Endothelial cell of umbilical vein (primary cell): ENCODE results near the gene DNAJC22. TPM values are rescaled to one million over a fixed set of nuclear protein-coding genes. Genes with fewer than 3 reads are reported as not detected.
A peak's percentile ranks its signal among the peaks of the same experiment; 100 is the strongest.

Source experiments
- BruUV-seq: library from RNA; stranded (reverse); fragments of 400-500 nt; replicated peaks from 2 replicates; lab custom pipeline; 2021; lab: Mats Ljungman, UMichigan
- CTCF ChIA-PET: fragments of 300-600, 350-600 bp; sonication (Branson Sonifier 250); formaldehyde crosslinking; loops from one replicate; lab custom pipeline; 2021; ENCODE audit warnings: antibody characterized with exemption, inconsistent platforms; lab: Charles Lee
- POLR2A ChIA-PET: fragments of 300-600, 350-600 bp; sonication (Branson Sonifier 250); formaldehyde crosslinking; loops from one replicate; lab custom pipeline; 2021; ENCODE audit warnings: antibody characterized with exemption, inconsistent platforms; lab: Charles Lee
- DNase-seq: peaks from one replicate; pipeline ENCODE4 v3.0.0-alpha.2; 2011; ENCODE audit warnings: low read depth, low spot score
- FAIRE-seq: peaks from 2 replicates; lab custom pipeline; 2011; peaks lifted over from hg19 to GRCh38; lab: Jason Lieb, UNC
- H2AFZ ChIP-seq: 2 replicates; pipeline ENCODE4 v1.6.0; 2012; ENCODE audit warnings: low read depth, low read length, control low read depth, inconsistent platforms
- H3K27ac ChIP-seq: 2 replicates; pipeline ENCODE4 v1.5.1; 2011; ENCODE audit warnings: low read depth, mild to moderate bottlenecking, control low read depth, low read length, moderate library complexity; ENCODE audit not compliant: insufficient read depth
- H3K27me3 ChIP-seq, 2 experiments: 2 replicates each; pipeline versions ENCODE4 v1.6.0 to v1.6.1; 2011; ENCODE audit warnings: low read length in 2 of 2, mixed read lengths in 1 of 2; ENCODE audit not compliant: control insufficient read depth in 2 of 2, insufficient read depth in 2 of 2
- H3K36me3 ChIP-seq, 2 experiments: 2 replicates in 1 of 2; 3 replicates in 1 of 2; pipeline ENCODE4 v1.5.1; 2011; ENCODE audit warnings: low read length in 2 of 2, mild to moderate bottlenecking in 1 of 2, moderate library complexity in 1 of 2; ENCODE audit not compliant: control insufficient read depth in 2 of 2, insufficient read depth in 2 of 2; ENCODE audit errors: extremely low read depth in 1 of 2
- H3K4me1 ChIP-seq: 3 replicates; pipeline ENCODE4 v1.5.1; 2011; ENCODE audit warnings: mild to moderate bottlenecking, low read length; ENCODE audit not compliant: control insufficient read depth, insufficient read depth; ENCODE audit errors: extremely low read depth
- H3K4me2 ChIP-seq: 2 replicates; pipeline ENCODE4 v1.6.1; 2011; ENCODE audit warnings: low read length, control low read depth, mixed read lengths; ENCODE audit not compliant: insufficient read depth
- H3K4me3 ChIP-seq, 3 experiments: fragments of 200-600 bp in 1 of 3; sonication (generic), shearing (Covaris generic) in 1 of 3; replicated peaks in 1 of 3; 2 replicates each; pipeline ENCODE4 v1.5.1; 2011 to 2016; ENCODE audit warnings: control low read depth in 3 of 3, low read length in 3 of 3, mild to moderate bottlenecking in 2 of 3, inconsistent platforms in 1 of 3, low read depth in 1 of 3, moderate library complexity in 1 of 3; ENCODE audit not compliant: insufficient read depth in 1 of 3
- H3K79me2 ChIP-seq: 2 replicates; pipeline ENCODE4 v1.6.0; 2012; ENCODE audit warnings: low read length, inconsistent platforms; ENCODE audit not compliant: control insufficient read depth, insufficient read depth
- H3K9ac ChIP-seq: replicated peaks from 2 replicates; pipeline ENCODE3; 2011; ENCODE audit warnings: low read length, control low read depth; ENCODE audit not compliant: insufficient read depth; ENCODE audit errors: extremely low read depth
- H3K9me1 ChIP-seq: replicated peaks from 3 replicates; pipeline ENCODE4 v1.6.0; 2011; ENCODE audit warnings: mild to moderate bottlenecking, low read length; ENCODE audit not compliant: control insufficient read depth, insufficient read depth; ENCODE audit errors: extremely low read depth
- H3K9me3 ChIP-seq: replicated peaks from 2 replicates; pipeline ENCODE4 v1.5.1; 2012; ENCODE audit warnings: low read length, inconsistent platforms; ENCODE audit not compliant: control insufficient read depth, insufficient read depth
- H4K20me1 ChIP-seq: replicated peaks from 2 replicates; pipeline ENCODE3; 2011; ENCODE audit warnings: mild to moderate bottlenecking, low read length; ENCODE audit not compliant: control insufficient read depth, insufficient read depth; ENCODE audit errors: extremely low read depth
- EZH2 ChIP-seq: IDR thresholded peaks from 2 replicates; pipeline ENCODE4 v1.6.1; 2012; ENCODE audit warnings: borderline replicate concordance, low read depth, mild to moderate bottlenecking, moderate library complexity, low read length, inconsistent platforms; ENCODE audit not compliant: severe bottlenecking
- FOS ChIP-seq: IDR thresholded peaks from 2 replicates; pipeline ENCODE4 v1.6.1; 2011; ENCODE audit warnings: mild to moderate bottlenecking, low read length, moderate library complexity, borderline replicate concordance; ENCODE audit not compliant: insufficient read depth
- GATA2 ChIP-seq: IDR thresholded peaks from 2 replicates; pipeline ENCODE4 v1.7.0; 2011; ENCODE audit warnings: low read depth, mild to moderate bottlenecking, moderate library complexity, mixed read lengths, low read length; ENCODE audit not compliant: insufficient read length, insufficient read depth
- JUN ChIP-seq: IDR thresholded peaks from 2 replicates; pipeline ENCODE4 v1.6.1; 2011; ENCODE audit warnings: borderline replicate concordance, low read depth; ENCODE audit not compliant: insufficient read length, insufficient read depth
- MYC ChIP-seq: IDR thresholded peaks from one replicate; pipeline ENCODE4 v1.6.1; 2011; ENCODE audit warnings: mild to moderate bottlenecking, low read depth, low read length
- POLR2A ChIP-seq: IDR thresholded peaks from 2 replicates; pipeline ENCODE4 v1.6.1; 2012; ENCODE audit warnings: low read depth, mild to moderate bottlenecking, control low read depth, low read length
- POLR2AphosphoS5 ChIP-seq: IDR thresholded peaks from 2 replicates; pipeline ENCODE4 v1.6.1; 2012; ENCODE audit warnings: low read depth, mild to moderate bottlenecking, control low read depth, low read length, moderate library complexity; ENCODE audit not compliant: insufficient read depth
- dilution Hi-C: fragments of 300-500 bp; cut with MboI; formaldehyde crosslinking; loops from one replicate; pipeline ENCODE4 v1.15.0; 2019; ENCODE audit warnings: low sequenced_read_pairs; ENCODE audit not compliant: extremely low pct_ligation_motif_present
- intact Hi-C: fragments of 100-400 bp; cut with micrococcal nuclease; formaldehyde crosslinking; loops from one replicate; pipeline ENCODE4 v1.10.0; 2022
- polyA plus RNA-seq, 4 experiments: library from polyadenylated mRNA; depleted of rRNA in 3 of 4; stranded (reverse) in 3 of 4; unstranded in 1 of 4; fragments of >200 nt; gene quantifications; 2 replicates each; pipeline versions ENCODE4 v1.2.1 to v1.2.3, GENCODE V29; 2011 to 2012; ENCODE audit warnings: missing spikeins in 1 of 4
- total RNA-seq: library from RNA; stranded (reverse); gene quantifications from 2 replicates; pipeline ENCODE4 v1.2.3, GENCODE V29; 2021
- TF ChIP-seq, protein P1 (sequence below): IDR thresholded peaks from 2 replicates; pipeline ENCODE4 v1.6.1; 2011; ENCODE audit not compliant: insufficient read depth, insufficient read length
- TF ChIP-seq, protein P2 (sequence below), 2 donors: IDR thresholded peaks; 1 replicate in 1 of 2; 2 replicates in 1 of 2; pipeline ENCODE4 v1.5.1; 2011; ENCODE audit warnings: low read length in 2 of 2, mild to moderate bottlenecking in 2 of 2, moderate library complexity in 2 of 2, control low read depth in 1 of 2, inconsistent platforms in 1 of 2, low read depth in 1 of 2; ENCODE audit not compliant: insufficient read depth in 1 of 2; ENCODE audit errors: extremely low read depth in 1 of 2

The DNAJC22 gene
- total and polyA plus RNA-seq, 2 donors (not counting 3 experiments of a cell fraction or from before 2014, with no cell fraction given) = 1.3 to 1.4 TPM

DNA sequence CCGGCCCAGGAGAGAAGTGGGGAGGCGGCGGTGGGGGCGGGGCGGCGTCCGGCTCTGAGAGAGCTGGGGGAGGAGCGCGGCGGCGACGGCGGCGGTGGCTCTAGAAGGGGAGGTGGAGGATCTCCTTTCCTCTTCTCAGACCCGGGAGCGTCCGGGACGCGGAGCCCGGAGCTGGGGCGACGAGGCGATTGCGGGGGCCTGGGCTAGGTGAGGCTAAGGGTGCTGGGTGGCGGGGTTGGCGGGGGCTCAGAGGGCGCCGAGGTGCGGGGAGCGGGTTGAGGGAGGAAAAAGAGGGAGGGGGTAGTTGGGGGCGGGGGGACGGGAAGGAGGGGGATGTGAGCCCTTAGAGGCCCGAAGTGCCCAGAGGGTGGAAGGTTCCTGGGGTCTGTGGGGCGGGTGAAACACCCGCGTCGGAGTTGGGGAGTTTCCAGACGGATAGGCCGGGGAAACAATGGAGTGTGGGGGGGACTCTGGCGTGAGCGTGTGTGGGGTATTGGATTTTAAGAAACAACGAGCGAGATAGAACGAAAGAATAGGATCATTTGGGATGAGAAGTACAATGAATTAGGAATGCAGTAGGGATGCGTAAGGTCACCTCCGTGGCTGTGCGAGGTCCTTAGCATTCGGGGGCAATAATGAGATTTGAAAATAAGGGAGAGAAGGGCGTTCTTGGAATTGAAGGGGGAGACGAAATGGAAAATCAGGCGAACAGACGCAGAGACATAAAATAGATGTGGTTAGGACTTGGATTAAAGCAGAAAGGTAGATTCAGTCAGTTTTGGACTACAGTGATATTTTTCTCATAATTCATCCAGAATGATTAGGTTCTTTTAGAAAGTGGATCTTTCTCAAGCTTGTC is 20.9 kb downstream of the DNAJC22 start, which contains the start of gene SPATS2:
Gene SPATS2 (plus strand): TSS at position 82 of the 859 bp plus-strand sequence. CDS start 93,551 bp downstream, outside the sequence.
- no peaks in the 10 kb centered on the region for H3K9me1 ChIP-seq
- ChIA-PET POLR2A (interaction anchor here (0.6 to 2.1 kb wide), 15 partner anchors 8 to 374 kb away, joined by 3 to 15 read pairs (median 5); partner anchors contain the start of genes PRPH, TMBIM6 and TROAP), CTCF (interaction anchor here (0.8 to 12.8 kb wide), 20 partner anchors 8 to 213 kb away, joined by 3 to 679 read pairs (median 6); no protein-coding TSS in a partner anchor)
- FAIRE-seq = no peak
- peak; percentile 65 for DNase-seq
- peak within 1 kb of the TSS; percentile 95 for H3K9ac ChIP-seq
- H3K36me3 ChIP-seq = no peaks in the 10 kb centered on the region
- H3K27ac ChIP-seq = peak within 1 kb of the TSS; percentile 77
- dilution Hi-C loops = loop anchor here (25.0 kb wide), 1 partner anchor 145 kb away; no protein-coding TSS in a partner anchor
- intact Hi-C loops = loop anchor here (1.0 to 5.0 kb wide), 2 partner anchors 144 to 255 kb away; partner anchors contain the start of gene PRPF40B
- H2AFZ ChIP-seq = peak within 1 kb of the TSS; percentile 26
- TF ChIP-seq, protein P1, sequence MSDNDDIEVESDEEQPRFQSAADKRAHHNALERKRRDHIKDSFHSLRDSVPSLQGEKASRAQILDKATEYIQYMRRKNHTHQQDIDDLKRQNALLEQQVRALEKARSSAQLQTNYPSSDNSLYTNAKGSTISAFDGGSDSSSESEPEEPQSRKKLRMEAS = no peak
- TF ChIP-seq GATA2 (no peak), POLR2AphosphoS5 (no peak), MYC (no peak), FOS (no peak), EZH2 (no peak), JUN (no peak), POLR2A (no peak)
- TF ChIP-seq, protein P2, sequence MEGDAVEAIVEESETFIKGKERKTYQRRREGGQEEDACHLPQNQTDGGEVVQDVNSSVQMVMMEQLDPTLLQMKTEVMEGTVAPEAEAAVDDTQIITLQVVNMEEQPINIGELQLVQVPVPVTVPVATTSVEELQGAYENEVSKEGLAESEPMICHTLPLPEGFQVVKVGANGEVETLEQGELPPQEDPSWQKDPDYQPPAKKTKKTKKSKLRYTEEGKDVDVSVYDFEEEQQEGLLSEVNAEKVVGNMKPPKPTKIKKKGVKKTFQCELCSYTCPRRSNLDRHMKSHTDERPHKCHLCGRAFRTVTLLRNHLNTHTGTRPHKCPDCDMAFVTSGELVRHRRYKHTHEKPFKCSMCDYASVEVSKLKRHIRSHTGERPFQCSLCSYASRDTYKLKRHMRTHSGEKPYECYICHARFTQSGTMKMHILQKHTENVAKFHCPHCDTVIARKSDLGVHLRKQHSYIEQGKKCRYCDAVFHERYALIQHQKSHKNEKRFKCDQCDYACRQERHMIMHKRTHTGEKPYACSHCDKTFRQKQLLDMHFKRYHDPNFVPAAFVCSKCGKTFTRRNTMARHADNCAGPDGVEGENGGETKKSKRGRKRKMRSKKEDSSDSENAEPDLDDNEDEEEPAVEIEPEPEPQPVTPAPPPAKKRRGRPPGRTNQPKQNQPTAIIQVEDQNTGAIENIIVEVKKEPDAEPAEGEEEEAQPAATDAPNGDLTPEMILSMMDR (IDR thresholded peaks at IDR 0.05; ENCODE audit: extremely low read depth in 1 of 2, insufficient read depth in 1 of 2, low read depth in 1 of 2, low read length in 2 of 2) = no peak
- peak within 1 kb of the TSS; percentile 95 for H3K4me2 ChIP-seq
- peaks cover 56% of the 10 kb centered on the region for H3K79me2 ChIP-seq
- H4K20me1 ChIP-seq = peaks cover 3% of the 10 kb centered on the region
- H3K9me3 ChIP-seq = no peaks in the 10 kb centered on the region
- H3K4me3 ChIP-seq = peak within 1 kb of the TSS; percentile 76 to 94 (median 85)
- H3K4me1 ChIP-seq = peaks cover 35% of the 10 kb centered on the region
- no TSS peak for BruUV-seq
- H3K27me3 ChIP-seq = no peaks in the 10 kb centered on the region
